GM23248 (cell line): ENCODE measurements around the gene USP17L29. TPM values are rescaled to one million over a fixed set of nuclear protein-coding genes. Genes with fewer than 3 reads are reported as not detected.
"Not testable (repeated sequence)": the region's sequence is repeated elsewhere in the genome, so short reads cannot be mapped to it uniquely, and the experiment has no call there.

Experiments
- DNase-seq: peaks from one replicate; pipeline ENCODE4 v3.0.0-alpha.2; 2015
- H2AFZ ChIP-seq: fragments of 200-600 bp; sonication (generic); 2 replicates; pipeline ENCODE4 v1.6.1; 2016; ENCODE audit warnings: antibody characterized with exemption
- H3F3A ChIP-seq: fragments of 200-600 bp; sonication (generic); 2 replicates; pipeline ENCODE4 v1.6.1; 2016; ENCODE audit warnings: mild to moderate bottlenecking, antibody characterized with exemption, mixed run types; ENCODE audit not compliant: insufficient read depth
- H3K27ac ChIP-seq: fragments of 200-600 bp; sonication (generic); 2 replicates; pipeline ENCODE4 v1.5.1; 2016; ENCODE audit warnings: mild to moderate bottlenecking
- H3K27me3 ChIP-seq: fragments of 200-600 bp; sonication (generic); replicated peaks from 2 replicates; pipeline ENCODE4 v1.6.1; 2016; ENCODE audit warnings: mild to moderate bottlenecking; ENCODE audit not compliant: insufficient read depth
- H3K36me3 ChIP-seq: fragments of 200-600 bp; sonication (generic); 2 replicates; pipeline ENCODE4 v1.6.1; 2016; ENCODE audit warnings: low read depth, mild to moderate bottlenecking
- H3K4me1 ChIP-seq: fragments of 200-600 bp; sonication (generic); 2 replicates; pipeline ENCODE4 v1.6.1; 2016; ENCODE audit warnings: mild to moderate bottlenecking; ENCODE audit not compliant: insufficient read depth
- H3K4me2 ChIP-seq: fragments of 200-600 bp; sonication (generic); one replicate; pipeline ENCODE4 v1.6.1; 2016; ENCODE audit warnings: mild to moderate bottlenecking; ENCODE audit not compliant: unreplicated experiment
- H3K4me3 ChIP-seq: fragments of 200-600 bp; sonication (generic); 2 replicates; pipeline ENCODE4 v1.5.1; 2016; ENCODE audit warnings: mild to moderate bottlenecking
- H3K79me2 ChIP-seq: fragments of 200-600 bp; sonication (generic); 2 replicates; pipeline ENCODE4 v1.6.1; 2016; ENCODE audit warnings: mild to moderate bottlenecking; ENCODE audit not compliant: insufficient read depth
- H3K9ac ChIP-seq: fragments of 200-600 bp; sonication (generic); 2 replicates; pipeline ENCODE4 v1.6.1; 2016; ENCODE audit warnings: mild to moderate bottlenecking
- H3K9me2 ChIP-seq: fragments of 200-600 bp; sonication (generic); 2 replicates; pipeline ENCODE4 v1.6.1; 2016; ENCODE audit warnings: mixed run types, mild to moderate bottlenecking, moderate library complexity; ENCODE audit not compliant: insufficient read depth
- H3K9me3 ChIP-seq: fragments of 200-600 bp; sonication (generic); one replicate; pipeline ENCODE4 v1.6.1; 2017; ENCODE audit warnings: low read depth
- H4K20me1 ChIP-seq: fragments of 200-600 bp; sonication (generic); 2 replicates; pipeline ENCODE4 v1.6.0; 2016; ENCODE audit not compliant: insufficient read depth
- WGBS, 2 experiments: methylation state at CpG; one replicate each; pipeline ENCODE4 v1.1.6; 2015 to 2017; ENCODE audit warnings: low lambda C conversion rate in 2 of 2, low coverage in 1 of 2; ENCODE audit errors: missing lambda C conversion rate in 2 of 2; 5-methylcytosine and 5-hydroxymethylcytosine counted together
- in situ Hi-C: fragments of 300-500 bp; cut with MboI; formaldehyde crosslinking; loops from 2 replicates; pipeline ENCODE4 v1.15.0; 2020
- polyA plus RNA-seq: library from polyadenylated mRNA; unstranded; fragments of >200 nt; fragmentation: Nextera tagmentation; extraction: Ambion mirVana; gene quantifications from 2 replicates; pipeline ENCODE4 v1.2.1, GENCODE V29; 2016
- total RNA-seq: library from RNA; depleted of rRNA; stranded (reverse); fragments of >200 nt; shearing (Covaris generic); gene quantifications from 2 replicates; pipeline ENCODE4 v1.2.3, GENCODE V29; 2014; rRNA removed

The USP17L29 gene
- not detected in 2 replicates for total RNA-seq
- not detected in 2 replicates for polyA plus RNA-seq

DNA sequence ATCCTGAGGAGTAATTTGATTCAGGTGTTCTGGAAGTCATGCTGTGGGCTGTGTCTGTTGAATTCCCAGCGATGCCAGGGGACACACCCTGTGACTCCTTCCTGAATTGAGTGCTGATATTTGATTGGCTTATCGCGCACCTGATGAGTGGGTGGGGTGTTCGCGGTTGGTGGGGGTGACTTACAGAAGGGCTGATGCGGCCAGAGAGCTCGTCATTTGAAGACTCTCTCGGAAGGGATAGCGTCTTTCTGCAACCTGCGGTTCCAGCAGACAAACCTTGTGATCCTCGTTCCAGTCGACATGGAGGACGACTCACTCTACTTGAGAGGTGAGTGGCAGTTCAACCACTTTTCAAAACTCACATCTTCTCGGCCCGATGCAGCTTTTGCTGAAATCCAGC, at the start of gene USP17L29:
USP17L29 (plus strand) TSS at position 301 of the 400 bp plus-strand sequence; CDS start at position 301, 0 bp downstream.
- H3K9me2 ChIP-seq, DNase-seq, H3K4me3 ChIP-seq, in situ Hi-C loops, H3K27ac ChIP-seq, H3K9me3 ChIP-seq, H3K79me2 ChIP-seq, H3F3A ChIP-seq, H3K36me3 ChIP-seq, H3K4me2 ChIP-seq, H4K20me1 ChIP-seq, H3K4me1 ChIP-seq, H3K27me3 ChIP-seq, H2AFZ ChIP-seq, H3K9ac ChIP-seq: not testable (repeated sequence)
- WGBS, 2 experiments, result no CpG with 5 or more reads among the region's 15 CpGs

- in situ Hi-C loops, H3K9me2 ChIP-seq, H2AFZ ChIP-seq, H3K27me3 ChIP-seq, H3K79me2 ChIP-seq, H3K36me3 ChIP-seq, H3K9ac ChIP-seq, H4K20me1 ChIP-seq, H3F3A ChIP-seq, H3K4me2 ChIP-seq, H3K4me1 ChIP-seq, DNase-seq, H3K27ac ChIP-seq, H3K4me3 ChIP-seq, H3K9me3 ChIP-seq: not testable (repeated sequence)
- 47 to 50% methylated on average over 4 to 5 of the region's 13 CpGs for WGBS, 2 experiments
These were observed 29.2 kb upstream of the USP17L29 start for GRCh38 chr4:9324191-9324590.

- no CpG with 5 or more reads among the region's 15 CpGs for WGBS, 2 experiments
- not testable (repeated sequence) for H3K9me2 ChIP-seq
These were observed 28.6 kb upstream of the USP17L29 start, which contains the start of gene USP17L24 for GRCh38 chr4:9324865-9325264. Gene USP17L24 (plus strand): TSS chr4:9325165. CDS start chr4:9325165, 0 bp downstream.

GRCh38 chr4:9329611-9330010, 23.8 kb upstream of the USP17L29 start, which contains the start of gene USP17L25:
Gene USP17L25 (plus strand): TSS chr4:9329911. CDS start chr4:9329911, 0 bp downstream.
- H2AFZ ChIP-seq, H3K4me3 ChIP-seq, H3K36me3 ChIP-seq, H3K4me2 ChIP-seq, DNase-seq, H3K27me3 ChIP-seq, H3K27ac ChIP-seq, H3K9ac ChIP-seq, H3K9me2 ChIP-seq, H3K79me2 ChIP-seq, H3K9me3 ChIP-seq, in situ Hi-C loops, H3K4me1 ChIP-seq, H4K20me1 ChIP-seq, H3F3A ChIP-seq: not testable (repeated sequence)
- no CpG with 5 or more reads among the region's 15 CpGs for WGBS, 2 experiments

More at GRCh38 chr4:9324865-9325264, 28.6 kb upstream of the USP17L29 start, which contains the start of gene USP17L24:
- H3K9ac ChIP-seq, H3K4me3 ChIP-seq, H3K36me3 ChIP-seq, H3K27ac ChIP-seq, H4K20me1 ChIP-seq, H3K27me3 ChIP-seq, H3K4me2 ChIP-seq, in situ Hi-C loops, H3K79me2 ChIP-seq, H3K9me3 ChIP-seq, H3F3A ChIP-seq, H2AFZ ChIP-seq, DNase-seq, H3K4me1 ChIP-seq: not testable (repeated sequence)

GRCh38 chr4:9334358-9334757, 19.1 kb upstream of the USP17L29 start, which contains the start of gene USP17L26:
Gene USP17L26 (plus strand): TSS chr4:9334658. CDS start chr4:9334658, 0 bp downstream.
- H2AFZ ChIP-seq, H3K9me3 ChIP-seq, in situ Hi-C loops, DNase-seq, H3K36me3 ChIP-seq, H3K4me1 ChIP-seq, H4K20me1 ChIP-seq, H3K9me2 ChIP-seq, H3K27me3 ChIP-seq, H3K27ac ChIP-seq, H3K4me3 ChIP-seq, H3K4me2 ChIP-seq, H3K9ac ChIP-seq, H3K79me2 ChIP-seq, H3F3A ChIP-seq: not testable (repeated sequence)
- WGBS, 2 experiments, result no CpG with 5 or more reads among the region's 15 CpGs

- H3K9me3 ChIP-seq, H3K4me3 ChIP-seq, H3F3A ChIP-seq, in situ Hi-C loops, DNase-seq, H4K20me1 ChIP-seq, H3K9me2 ChIP-seq, H3K27ac ChIP-seq, H3K27me3 ChIP-seq, H2AFZ ChIP-seq, H3K4me1 ChIP-seq, H3K9ac ChIP-seq, H3K4me2 ChIP-seq, H3K36me3 ChIP-seq, H3K79me2 ChIP-seq: not testable (repeated sequence)
- no CpG with 5 or more reads among the region's 15 CpGs for WGBS, 2 experiments
These were observed 14.3 kb upstream of the USP17L29 start, which contains the start of gene USP17L5 for GRCh38 chr4:9339103-9339502. Gene USP17L5 (plus strand): TSS chr4:9339403. CDS start chr4:9339403, 0 bp downstream.

GRCh38 chr4:9343848-9344247, 9.6 kb upstream of the USP17L29 start, which contains the start of gene USP17L27:
Gene USP17L27 (plus strand): TSS chr4:9344148. CDS start chr4:9344148, 0 bp downstream.
- H3K9ac ChIP-seq, H3K27me3 ChIP-seq, H3K4me1 ChIP-seq, H3K4me3 ChIP-seq, DNase-seq, in situ Hi-C loops, H2AFZ ChIP-seq, H3K27ac ChIP-seq, H3K9me2 ChIP-seq, H3F3A ChIP-seq, H3K4me2 ChIP-seq, H3K79me2 ChIP-seq, H3K36me3 ChIP-seq, H4K20me1 ChIP-seq, H3K9me3 ChIP-seq: not testable (repeated sequence)
- WGBS, 2 experiments, result no CpG with 5 or more reads among the region's 15 CpGs
